ENCODE results near the gene TOR1AIP1.

GRCh38 chr1:179925922-179926849, 44.1 kb downstream of the TOR1AIP1 start:
- peak; percentile 91 for TF ChIP-seq EZH2phosphoT487 (IDR thresholded peaks at IDR 0.05; ENCODE audit: insufficient read depth, low read depth)
- no peak for TF ChIP-seq EZH2 (IDR thresholded peaks at IDR 0.05; ENCODE audit: insufficient read depth, poor library complexity, severe bottlenecking)
